HG03135 (cell line): Measurements from ENCODE around the gene VPS41.

Source experiments
- ATAC-seq: cut with Tn5 transposase; IDR thresholded peaks from one replicate; pipeline ENCODE4 v1.9.1; 2021; ENCODE audit warnings: mild to moderate bottlenecking, moderate library complexity; ENCODE audit not compliant: unreplicated experiment

Gene VPS41

DNA sequence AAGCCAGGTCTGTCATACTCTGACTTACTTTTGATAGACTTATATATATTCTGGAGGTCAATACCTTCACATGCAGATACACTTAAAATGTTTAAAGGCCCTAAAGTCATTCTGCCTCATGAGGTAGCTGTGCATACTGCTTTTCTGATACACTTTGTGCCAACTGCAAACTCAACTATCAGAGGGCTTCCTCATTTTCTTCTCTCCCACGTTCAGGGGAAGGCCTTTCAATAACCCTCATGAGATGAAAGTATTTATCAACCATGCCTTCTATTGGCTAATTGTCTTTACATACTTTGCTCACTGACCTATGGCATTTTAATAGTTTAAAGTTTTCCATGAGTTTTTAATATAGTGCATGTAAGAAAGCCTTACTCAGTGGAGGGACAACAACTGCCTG is 165.1 kb downstream of the VPS41 start:
- no peak for ATAC-seq

GRCh38 chr7:38740041-38740440 is 168.9 kb downstream of the VPS41 start:
- ATAC-seq = no peak

DNA sequence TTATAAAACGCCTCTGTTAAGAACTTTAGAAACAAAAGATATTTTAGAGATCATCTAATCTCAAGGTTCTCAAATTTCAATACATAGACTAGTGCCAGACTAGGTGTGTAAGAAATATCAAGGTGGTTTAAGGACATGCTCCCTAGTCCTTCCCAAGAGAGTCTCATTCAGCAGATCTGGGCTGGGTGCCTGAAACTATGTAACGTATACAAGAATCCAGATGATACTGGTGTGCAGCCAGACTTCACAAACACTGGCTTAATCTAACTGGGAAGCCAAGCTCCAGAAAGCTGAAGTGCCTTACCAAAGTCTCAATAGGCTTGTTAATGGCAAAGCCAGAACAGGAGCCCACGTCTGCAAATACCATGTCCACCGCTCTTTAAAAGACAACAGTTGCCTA is 172.9 kb downstream of the VPS41 start:
- no peak for ATAC-seq

GRCh38 chr7:38731215-38731614 is 177.8 kb downstream of the VPS41 start:
- ATAC-seq = no peak

DNA sequence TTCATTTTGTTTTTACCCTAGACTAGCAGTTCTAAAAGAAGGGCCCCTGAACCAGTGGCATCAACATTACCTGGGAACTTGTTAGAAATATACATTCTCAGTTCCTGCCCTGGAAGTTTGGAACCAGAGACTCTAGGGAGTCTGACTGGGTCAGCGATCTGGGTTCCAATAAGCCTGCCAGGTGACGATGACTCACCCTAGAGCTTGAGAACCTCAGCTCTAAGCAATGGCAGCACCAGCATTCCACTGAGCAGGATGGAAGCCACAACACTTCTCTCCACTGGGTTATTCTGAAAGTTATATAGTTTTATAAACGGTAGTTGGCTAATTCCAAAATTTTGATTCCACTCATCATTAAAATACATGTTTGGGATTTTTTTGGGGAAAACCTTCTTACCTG is 180.8 kb downstream of the VPS41 start:
- ATAC-seq = no peak

DNA sequence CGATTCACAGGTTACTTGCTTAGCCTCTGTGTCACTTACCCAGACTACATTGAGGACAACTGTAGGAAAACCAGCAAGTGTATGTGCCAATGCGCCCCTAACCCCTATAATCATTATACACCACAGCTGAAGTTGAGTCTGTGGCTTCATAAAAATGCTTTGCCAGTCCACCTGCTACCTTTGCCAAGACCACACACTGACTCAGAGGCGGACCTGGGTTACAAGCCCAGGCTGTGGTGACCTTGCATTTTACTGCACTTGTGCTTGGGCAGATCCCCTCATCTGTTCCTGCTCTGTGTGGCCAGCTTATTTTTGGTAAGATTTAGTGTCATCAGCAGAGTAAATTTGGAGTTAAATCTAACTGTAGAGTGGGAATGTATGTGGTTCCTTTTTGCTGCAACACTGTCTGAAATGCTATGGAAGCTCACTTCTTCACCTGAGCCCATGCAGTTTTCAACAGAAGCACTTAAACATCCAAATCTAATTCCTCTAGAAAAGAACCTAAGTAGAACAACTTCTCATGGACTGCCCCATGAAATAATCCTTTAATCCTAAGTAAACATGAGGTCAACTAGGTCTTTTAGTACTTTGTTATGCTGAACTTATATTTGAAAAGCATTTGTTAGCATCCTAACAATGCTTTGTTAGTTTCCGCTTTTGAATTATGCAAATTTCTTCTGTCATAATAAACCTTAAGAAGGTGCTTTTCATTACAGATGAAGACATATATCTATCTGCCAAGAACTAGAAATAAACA is 181.6 kb downstream of the VPS41 start:
- ATAC-seq = no peak

- ATAC-seq = no peak
Observed at GRCh38 chr7:38723327-38723726, 185.7 kb downstream of the VPS41 start.

GRCh38 chr7:38716397-38716796 is 192.6 kb downstream of the VPS41 start:
- no peak for ATAC-seq

GRCh38 chr7:38709123-38709522 is 199.9 kb downstream of the VPS41 start:
- ATAC-seq = no peak

DNA sequence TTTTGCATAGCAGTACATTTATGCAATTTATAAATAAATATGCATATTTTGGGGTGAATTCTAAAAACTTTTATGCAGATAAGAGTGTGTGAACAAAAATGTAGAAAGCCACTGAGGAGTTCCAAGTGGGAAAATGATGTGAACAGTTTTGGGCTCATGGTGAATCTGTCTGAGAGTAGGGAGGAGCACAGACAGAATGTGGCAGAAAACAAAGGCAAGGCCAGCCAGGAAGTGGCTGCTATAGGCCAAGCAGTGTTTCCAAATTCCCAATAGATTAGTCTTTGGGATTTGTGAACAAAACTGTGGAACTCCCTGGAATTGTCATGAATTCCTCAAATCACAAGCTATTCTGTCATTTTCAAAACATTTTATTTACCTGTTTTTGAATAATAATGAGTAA is 204.2 kb downstream of the VPS41 start:
- ATAC-seq = no peak

DNA sequence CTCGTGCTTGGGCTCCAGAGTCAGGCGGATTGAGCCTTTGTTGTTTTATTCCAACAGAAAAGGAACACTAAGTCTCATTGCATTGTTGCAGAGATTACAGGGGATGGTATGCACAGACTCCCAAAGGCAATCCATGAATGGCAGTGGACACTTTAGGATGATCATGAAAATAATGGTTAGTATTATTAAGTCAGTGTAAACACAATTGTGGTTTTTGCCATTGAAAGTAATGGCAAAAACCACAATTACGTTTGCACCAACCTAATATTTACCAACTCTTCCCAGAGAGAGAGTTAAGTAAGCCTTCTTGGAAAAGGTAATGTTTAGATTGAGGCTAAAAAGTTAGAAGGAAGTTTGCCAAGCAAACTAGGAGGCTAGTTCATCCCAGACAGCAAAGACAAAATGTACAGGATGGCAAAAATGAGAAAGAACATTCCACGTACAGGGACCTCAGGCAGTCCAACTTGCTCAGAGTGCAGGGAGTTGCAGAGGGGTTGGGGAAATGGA is 204.9 kb downstream of the VPS41 start:
- ATAC-seq = no peak

- no peak for ATAC-seq
Observed at GRCh38 chr7:38703093-38703492, 205.9 kb downstream of the VPS41 start.

DNA sequence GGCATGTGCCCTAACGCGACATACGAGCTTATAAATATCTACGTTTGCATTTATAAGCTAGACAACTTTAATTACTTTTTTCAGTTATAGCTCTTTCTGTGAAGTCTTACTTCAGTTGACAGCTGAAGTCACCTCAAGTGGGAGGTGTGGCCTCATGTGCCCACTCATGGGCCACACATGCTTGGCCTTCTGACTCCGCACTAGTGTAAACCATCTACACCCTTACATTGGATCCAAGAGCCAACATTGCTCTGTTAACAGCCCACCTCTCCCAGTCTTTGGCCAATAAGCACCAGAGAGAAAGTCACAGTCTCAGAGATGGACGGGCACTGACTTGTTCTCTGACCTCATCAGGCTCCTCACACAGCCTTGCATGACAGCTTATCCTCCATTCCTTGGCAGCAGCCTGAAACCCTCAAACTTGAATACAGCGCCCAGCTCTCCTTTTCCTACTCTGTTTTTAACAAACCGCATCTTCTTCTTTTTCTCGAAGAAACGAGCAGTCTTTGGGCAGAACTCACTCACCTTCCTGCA is 206.9 kb downstream of the VPS41 start:
- ATAC-seq = no peak

DNA sequence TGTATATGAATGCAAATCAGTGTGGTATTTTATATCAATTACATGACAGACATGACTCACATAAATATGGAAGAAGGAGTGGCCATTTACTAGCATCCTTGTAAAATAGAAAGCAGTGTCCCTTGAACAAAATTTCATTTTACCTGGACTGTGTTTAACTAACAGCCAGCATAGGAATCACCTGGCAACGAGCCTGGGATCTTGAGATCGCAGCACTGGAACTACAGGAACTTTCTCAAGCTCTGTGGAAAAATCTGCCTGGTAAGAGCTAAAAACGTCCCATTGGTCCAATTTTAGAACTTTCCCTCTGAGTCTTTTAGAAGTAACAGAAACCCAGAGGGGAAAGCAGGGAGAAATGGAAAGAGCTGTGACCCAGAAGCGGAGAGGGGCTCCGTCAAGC is 208.9 kb downstream of the VPS41 start:
- ATAC-seq = no peak

DNA sequence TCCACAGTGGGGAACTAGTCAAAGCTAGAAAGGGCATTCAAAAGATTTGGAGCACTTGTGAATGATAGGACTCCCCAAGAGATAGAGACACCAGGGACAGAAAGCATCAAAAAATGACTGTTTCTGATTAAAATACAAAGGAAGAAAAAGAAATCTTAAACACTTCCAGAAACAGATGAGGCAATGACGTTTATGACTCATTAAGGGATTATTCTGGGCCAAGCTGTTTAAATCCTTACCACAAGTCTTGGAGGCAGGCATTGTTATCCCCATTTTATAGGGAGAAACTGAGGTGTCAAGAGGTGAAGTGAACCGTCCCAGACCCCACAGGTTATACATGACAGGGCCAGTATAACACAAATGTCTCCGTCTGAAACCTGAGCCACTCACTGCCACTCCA is 209.5 kb downstream of the VPS41 start:
- no peak for ATAC-seq

DNA sequence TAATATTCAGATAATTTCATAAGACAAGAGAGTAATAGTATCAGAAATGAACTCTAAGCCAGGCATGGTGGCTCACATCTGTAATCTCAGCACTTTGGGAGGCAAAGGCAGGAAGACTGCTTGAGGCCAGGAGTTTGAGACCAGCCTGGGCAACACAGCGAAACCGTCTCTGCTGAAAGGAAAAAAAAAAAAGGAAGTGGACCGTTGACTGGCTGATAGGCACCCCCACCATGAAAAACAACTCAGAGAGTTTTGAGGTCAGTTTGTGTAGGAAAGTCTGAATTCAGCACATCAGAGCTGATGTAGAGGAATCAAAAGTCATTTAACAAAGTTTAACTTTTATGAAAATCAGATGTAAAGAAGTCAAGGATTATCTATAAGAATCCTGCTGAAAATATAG is 214.7 kb downstream of the VPS41 start:
- ATAC-seq = no peak

DNA sequence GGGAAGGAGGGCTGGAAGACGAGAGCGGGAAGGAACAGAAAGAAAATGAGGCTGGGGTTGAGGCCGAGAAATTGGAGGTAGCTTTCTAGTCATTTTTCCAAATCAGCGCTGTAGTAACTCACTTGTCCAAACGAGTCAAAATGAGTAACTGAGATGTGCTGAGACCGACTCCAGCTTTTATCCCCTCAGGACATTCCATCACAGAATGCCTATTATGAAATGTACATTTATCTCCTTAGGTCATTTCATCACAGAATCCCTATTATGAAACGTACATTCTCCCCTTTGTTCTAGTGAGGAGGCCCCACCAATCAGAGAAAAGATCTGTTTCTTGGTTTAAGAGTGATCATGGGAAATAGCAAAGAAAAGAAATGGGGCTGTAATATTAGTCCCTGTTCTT is 222.1 kb downstream of the VPS41 start:
- no peak for ATAC-seq

DNA sequence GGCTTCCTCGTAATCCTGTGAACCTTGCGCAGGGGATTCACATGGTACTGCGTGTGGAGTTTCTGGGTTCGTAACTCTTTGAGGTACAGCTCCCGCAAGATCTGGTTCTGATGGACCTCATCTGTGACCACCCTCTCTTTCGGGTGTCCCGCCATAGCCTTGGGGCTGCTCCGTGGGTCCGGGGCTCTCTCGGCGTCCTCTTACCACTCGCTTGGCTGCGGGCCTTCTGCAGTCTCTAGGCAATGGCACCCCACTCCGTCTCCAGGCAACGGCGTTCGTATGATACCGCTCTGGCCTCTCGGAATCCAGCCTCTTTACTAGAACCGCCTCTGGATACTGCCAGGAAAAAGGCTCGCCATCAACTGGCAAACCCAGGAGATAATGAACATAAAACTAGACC is 223.1 kb downstream of the VPS41 start:
- no peak for ATAC-seq

GRCh38 chr7:38682606-38683005 is 226.4 kb downstream of the VPS41 start:
- ATAC-seq = no peak

GRCh38 chr7:38681882-38682281 is 227.1 kb downstream of the VPS41 start:
- no peak for ATAC-seq

DNA sequence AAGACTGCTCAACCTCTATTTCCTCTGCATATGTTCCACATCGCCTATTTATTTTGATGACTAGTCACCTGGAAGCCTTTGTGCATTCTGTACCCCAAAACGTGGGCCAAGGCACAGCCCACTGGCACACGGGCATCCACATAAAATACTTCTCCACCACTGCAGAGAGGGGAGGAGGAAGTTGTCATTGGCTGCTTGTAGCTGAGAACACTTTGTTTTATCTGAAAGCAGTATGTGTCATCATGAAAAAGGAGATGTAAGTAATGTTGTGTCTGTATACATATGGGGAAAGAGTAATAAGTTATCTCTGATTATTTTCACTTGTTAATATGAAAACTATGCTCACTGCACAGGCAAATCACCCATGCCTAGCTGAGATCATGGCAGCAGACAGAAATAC is 229.6 kb downstream of the VPS41 start:
- ATAC-seq = no peak

DNA sequence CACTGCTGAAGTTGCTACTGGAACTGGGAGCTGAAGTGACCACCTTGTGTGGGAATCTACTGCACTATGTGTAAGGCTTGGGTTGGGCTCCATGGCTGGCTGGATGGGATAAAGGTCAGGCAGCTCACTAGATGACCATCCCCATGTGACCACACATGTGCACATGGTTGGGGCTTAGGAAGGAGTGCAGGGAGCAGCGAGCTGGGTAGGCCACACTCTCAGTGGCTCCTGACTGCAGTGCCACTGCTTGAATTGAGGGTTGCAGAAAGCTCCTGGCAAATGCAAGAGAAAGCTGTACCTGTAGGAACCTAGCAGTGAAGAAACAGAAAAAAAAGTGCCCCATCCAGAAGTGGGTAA is 230.3 kb downstream of the VPS41 start:
- ATAC-seq = no peak
